NCI-H69 (cell line): ENCODE results near the gene ELAVL4.

ENCODE experiments used
- DNase-seq: peaks from one replicate; lab custom pipeline; 2025; lab: John Stamatoyannopoulos, UW

Gene ELAVL4

DNA sequence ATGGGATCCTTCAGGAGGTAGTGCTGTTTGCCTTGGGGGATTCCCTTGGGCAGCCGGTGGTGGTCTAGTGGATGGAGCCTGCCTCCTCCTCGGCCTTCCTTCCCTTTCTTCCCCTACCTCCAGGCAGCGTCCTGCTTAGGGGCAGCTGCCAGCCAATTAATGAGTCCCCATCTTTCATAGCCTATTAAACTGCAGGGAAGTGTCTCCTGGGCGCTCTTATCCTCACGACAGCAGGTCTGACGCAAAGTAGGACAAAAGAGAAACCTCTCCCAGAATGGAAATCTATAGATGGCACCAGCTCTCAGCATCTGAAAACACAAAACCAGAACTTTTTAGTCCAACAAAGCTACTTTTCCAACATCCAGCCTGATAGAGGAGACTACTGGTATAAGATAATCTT lies 69.3 kb downstream of the ELAVL4 start:
- no peak for DNase-seq

DNA sequence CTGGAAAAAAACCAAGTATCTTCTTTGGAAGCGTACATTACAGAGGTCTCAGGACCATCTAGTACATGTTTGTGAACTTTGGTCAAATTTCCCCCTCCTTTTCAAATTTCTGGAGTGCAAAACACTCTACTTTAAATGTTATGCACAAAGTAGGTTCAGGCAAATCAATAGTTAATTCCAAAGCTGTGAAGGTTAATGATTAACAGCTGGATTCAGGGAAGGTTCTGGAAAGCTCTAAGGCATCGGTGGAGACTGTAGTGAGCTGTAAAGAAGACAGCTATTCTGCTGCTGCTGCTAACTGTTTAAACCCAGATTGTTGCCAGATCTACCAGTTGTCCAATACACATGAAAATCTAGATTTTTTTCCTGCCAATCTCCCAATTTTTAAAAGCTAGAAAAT lies 70.9 kb downstream of the ELAVL4 start:
- DNase-seq, result no peak

DNA sequence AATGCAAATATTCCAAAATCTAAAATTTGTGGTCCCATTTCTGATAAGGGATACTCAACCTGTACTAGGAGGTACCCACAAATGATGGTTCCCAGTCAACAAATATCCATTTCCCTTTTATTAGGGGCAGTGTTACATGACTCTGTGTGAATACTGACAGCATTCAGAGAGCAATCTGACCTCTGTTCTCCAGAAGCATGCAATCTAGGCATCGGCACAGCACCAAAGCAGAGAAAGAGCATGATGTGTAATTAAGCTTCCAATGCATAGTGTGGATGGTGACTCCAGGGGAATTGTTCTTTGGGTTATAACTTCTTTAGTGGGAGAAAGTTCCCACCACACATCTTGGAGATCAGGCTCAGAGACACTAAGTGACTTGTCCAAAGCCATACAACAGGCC lies 71.6 kb downstream of the ELAVL4 start:
- no peak for DNase-seq

DNA sequence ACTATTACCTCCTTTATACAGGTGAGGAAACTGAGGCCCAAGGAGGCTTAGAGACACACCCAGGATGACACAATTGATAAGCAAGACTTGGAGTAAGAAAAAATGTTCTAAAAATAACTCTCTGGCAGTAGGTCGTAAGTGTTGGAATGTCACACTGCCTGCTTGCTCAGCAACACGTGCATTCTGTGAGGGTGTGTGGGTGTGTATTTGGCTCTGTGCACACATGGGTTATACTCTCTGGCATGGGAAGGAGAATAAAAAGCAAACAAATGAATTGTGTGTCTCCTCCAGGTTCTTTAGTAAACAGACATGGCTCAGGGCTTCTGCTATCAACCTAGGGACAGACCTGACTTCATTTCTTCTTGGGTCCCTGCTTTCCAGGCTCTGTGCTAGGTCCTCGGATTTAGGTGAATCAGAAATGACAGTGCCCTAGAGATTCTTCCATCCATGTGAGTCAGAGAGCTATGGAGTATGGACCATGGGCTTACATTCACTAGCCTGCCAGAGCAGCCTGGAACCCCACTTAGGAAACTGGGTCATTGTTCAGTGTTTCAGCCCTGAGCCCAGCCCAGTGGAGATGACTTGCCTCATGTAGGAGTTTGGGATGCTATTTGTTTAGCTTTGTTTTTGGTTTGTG lies 72.4 kb downstream of the ELAVL4 start:
- DNase-seq, result no peak

DNA sequence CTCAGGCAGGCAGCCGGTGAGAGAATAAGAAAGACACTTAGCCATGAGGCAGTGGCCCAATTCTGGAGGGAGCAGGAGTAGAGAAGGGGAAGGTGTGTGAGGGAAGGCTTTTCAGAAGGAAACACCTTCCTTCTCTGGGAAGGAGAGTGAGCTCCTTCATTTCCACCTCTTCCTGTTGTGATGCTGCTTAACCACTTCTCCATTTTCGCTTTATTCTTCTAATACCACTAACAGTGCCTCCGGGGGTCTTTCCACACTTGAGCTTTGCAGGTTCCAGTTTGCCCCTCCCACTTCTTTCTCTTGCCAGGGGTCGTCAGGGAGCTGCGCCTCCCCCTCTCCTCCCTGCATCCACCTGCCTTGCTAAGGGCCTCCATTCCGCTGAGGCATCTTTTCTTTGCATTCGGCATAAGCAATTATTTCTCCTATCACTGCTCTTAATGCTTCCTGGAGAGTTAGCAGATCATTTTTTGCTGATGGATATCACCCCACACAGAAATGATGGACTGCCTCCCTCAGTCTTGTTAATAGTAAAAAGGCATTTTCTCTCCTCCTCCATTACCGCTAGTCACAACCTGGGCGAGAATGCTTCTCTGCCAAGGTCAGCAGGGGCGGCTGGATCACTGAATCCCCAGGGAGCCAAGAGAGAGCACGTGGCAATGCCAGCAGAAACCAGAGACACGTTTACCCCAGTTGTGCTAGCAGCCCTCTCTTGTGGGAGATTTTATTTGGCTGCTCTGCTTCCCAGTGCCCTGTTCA lies 74.8 kb downstream of the ELAVL4 start:
- peak; percentile 49 for DNase-seq

DNA sequence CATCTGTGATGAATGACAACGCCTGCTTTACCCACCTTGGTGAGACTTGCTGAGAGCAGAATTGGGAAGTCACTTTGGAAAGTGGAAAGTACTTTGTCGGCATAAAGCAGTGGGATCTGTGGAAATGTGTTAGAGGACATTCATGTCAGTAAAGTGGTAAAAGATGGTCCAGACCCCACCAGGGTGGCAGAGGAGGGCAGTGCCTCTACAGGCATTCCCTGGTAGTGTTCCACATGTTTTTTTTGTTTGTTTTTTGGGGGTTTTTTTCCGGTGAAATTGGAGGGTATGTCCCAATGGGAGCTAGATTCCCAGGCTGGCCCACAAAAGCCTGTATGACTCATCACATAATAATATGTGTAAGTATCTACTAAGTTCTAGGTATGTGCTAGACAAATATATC lies 80.6 kb downstream of the ELAVL4 start:
- DNase-seq, result no peak

DNA sequence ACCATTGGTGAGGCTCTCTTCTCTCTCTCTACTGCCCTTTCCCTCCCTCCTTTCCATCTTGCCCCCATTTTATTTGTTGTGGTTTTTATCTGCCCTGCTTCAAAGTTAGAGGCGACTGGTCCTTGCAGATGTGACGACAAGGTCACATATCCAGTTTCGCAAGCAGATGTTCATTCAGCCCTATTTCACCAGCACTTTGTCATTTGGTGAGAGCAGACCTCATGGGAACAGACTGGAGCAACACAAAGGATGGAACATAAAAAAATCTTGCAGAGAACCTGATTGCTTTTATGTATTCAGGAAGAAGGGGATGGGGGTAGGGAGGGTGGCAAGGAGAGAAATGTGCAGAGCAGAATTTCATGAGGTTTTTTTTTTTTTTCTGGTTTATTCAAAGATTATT lies 84.3 kb downstream of the ELAVL4 start:
- peak; percentile 88 for DNase-seq

DNA sequence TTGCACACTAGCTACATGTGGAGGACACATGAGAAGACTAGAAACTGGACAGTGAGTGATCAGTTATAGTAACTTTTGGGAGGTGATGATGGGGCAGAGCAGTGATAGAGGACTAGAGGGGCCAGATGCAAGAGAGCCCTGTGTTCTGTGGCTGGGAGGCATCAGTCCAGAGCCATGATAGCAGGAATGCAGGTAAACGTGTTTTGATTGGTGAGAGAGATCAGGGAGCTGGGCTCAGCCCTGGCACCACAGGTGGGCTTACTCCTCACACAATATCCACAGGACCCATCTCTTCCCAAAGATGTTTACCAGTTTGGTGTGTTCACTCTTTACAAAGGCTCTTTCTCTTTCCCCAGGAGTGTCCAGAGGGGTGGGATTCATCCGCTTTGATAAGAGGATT lies 86.5 kb downstream of the ELAVL4 start:
- no peak for DNase-seq

DNA sequence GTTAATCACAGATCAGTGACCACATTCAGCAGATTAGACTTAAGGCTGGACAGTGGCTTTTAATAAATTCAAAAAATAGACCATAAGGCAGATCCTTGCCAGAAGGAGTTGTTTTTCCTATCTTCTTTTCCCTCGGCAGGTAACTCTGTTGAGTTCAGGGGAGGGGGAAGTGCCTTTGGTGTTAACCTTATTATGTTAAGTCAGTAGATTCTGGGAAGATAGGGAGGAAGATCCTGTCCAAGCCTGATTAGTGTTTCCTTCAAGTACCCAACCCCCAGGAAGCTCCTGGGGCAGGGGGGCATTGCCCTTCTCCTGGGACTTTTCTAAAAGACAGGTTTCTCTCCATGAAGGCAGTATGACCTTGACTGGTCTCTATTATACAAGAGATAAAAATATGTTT lies 87.4 kb downstream of the ELAVL4 start:
- peak; percentile 21 for DNase-seq

DNA sequence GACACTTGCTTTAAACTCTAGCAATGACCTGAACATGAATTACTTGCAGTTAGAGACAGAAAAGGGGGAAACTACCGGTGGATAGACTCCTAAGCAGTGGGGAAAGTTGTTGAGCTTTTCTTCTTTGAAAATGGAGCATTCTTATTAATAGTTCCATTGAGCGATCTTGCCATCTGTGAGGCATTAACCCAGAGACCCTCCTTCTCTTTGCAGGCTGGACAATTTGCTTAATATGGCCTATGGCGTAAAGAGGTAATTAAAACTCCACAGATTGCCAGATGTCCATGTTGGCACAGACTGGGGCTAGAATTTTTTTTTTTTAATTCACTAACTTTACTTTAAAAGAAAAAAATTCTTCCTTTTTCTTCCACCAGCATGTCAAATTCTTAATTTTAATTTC lies 88.5 kb downstream of the ELAVL4 start:
- DNase-seq, result peak; percentile 92

DNA sequence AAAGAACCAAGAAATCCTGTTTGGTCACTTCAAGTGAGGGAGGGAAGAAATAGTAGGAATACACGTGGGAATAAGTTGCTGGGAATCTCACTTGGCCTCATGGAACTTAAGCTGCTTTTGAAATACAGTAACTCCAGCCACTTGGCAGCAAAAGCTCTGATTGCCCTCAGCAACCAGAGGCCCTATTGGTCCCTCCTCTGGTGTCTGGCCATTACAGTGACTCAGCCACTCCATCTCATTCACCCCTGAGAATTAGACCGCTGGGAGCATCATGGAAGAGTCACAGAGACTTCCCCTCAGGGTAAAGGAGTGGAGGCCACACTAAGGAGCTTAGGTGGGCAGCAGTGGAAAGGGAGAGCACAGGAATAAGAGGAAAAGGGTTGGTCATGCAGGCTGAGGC lies 99.6 kb downstream of the ELAVL4 start:
- peak; percentile 25 for DNase-seq

DNA sequence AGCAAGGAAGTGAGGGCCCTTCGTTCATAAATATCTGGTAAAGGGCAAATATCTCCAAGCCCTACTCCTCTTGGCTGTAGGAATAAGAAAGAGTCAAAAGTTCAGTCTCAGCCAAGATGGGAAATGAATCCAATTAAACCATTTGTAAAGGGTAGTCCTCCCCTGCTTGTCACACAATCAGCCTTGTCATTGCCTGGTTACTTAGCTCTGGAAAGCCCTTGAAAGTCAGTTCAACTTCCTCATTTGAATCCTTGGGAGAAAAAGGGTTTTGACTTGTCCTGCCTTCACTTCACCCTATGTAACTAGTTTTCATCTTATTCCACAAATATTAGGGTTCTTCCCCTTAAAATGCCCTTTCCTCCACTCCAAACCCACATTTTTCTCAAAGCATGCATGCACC lies 100.0 kb downstream of the ELAVL4 start:
- DNase-seq, result no peak

DNA sequence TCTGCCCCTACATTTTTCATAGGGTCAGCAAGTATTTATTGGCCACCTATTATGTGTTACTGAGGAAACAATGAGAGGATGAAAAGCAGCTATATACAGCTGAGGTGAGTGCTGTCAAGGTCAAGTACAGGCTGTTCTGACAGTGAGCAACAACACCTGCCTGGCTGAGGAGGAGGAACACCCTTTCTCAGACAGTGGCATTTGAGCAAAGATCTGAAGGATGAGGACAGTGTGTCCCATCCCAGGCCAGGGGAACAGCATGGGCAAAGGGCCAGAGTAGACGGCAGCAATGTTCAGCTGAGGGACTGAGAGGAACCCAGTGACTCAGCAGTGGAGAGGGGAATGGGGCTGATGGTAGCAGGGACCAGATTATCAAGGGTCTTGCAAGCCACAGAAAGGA lies 101.0 kb downstream of the ELAVL4 start:
- DNase-seq, result no peak

DNA sequence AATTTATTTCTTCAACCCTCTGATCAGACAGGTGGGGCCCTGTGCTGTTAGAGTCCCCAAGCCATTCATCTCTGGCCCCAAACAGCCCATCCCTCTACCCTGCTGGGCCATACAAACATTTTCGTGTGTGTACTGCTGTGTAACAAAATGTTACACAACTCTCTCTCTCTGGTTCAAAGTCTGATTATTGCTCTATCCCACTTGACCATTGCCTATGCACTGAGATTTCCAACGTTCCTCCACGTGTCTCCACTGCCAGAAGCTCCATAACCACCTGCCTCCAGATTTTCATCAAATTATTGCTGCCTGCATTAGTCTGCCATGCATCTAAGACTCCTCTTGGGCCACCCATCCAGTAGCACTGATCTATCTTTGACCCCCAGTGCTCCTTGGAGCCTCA lies 104.8 kb downstream of the ELAVL4 start:
- no peak for DNase-seq

DNA sequence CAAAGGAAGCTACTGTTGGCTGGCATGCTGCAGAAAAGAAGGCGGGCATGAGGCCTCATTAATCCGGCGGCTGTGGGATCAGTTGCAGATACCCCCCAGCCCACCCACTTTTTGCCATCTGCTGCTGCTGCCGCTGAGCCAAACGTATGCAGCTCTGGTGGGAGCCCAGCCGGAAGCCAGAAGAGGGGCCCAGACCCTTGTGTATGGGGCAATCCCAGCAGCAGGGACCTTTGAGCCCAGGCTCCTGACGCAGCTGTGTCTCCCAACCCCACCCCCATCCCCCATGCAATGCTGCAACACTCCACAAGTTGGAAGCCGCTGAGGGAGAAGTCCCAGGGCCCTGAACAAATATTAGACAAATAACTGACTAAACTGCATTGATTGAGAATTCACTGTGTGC lies 106.0 kb downstream of the ELAVL4 start:
- no peak for DNase-seq

DNA sequence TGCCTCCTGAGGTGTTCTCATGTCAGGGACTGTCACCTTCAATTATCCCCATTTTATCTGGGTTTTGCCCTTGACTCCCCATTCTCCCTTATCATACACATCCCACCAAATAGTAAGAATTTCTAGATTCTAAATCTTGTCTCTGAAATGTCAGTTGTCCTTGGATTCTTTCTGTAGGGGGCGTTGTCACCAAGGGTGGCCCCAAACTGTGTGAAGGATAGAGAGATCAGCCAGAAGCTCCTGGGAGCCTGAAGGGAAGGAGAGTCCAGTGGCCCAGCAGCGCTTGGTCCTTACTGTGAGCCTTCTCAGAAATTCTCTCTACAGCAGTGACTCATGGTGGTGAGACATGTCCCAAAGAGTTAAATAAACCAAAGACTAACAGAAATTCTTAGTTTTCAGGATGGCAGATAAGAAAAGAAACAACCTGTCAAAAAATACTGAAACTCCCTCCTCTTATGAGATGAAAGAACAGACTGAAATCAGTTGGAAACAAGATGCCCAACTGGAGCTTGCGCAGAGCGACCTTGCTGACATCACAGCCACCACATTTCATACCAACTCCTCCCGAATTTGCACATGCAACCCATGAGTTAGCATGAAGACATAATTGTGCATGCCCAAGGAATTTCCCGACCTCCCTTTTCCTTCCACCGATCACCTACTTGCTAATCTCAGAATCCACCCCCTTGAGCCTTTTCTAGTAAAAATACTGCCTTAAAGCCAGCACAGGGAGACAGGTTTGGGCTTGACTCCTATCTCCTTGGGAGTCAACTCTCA lies 109.8 kb downstream of the ELAVL4 start:
- DNase-seq, result no peak

DNA sequence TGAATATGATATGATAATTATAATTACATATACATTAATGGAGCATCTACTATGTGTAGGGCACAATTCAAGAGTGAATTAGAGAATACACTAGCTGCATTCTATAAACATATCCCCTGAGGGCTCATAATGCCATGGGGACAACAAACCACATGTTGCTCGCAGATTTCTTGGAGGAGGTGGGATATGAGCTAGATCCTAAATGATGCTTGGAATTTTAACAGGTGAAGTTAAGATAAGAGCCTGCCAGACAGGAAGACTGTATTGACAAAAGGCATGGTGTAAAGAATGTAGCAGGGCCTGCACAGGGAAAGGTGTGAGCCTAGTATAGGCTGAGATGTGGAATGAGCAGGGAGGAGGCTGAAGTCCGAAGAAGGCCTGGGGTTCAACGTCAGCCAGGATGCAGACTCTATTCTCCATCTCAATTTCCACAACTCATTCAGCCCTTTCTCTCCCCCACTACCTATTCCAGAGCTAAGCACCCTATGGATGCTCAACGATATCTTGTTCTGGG lies 120.2 kb downstream of the ELAVL4 start:
- DNase-seq, result no peak

DNA sequence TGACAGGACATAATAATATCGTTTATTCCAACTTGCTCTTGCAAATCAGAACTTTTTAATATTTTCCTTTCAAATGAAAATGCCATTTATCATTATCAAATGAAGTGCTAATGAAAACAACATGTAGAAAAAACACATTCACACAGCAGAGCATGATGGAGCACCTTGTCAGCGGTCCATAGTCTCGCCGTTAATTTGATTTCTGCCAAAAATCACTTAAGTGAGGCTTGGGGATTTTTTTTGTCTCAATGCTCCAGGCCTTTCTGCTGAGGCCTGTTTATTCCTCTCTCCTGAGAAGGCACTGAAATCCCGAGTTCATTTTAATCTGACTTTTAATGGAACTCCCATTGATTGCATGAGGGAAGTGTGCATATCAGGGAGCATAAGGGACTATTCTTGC lies 122.5 kb downstream of the ELAVL4 start:
- no peak for DNase-seq

DNA sequence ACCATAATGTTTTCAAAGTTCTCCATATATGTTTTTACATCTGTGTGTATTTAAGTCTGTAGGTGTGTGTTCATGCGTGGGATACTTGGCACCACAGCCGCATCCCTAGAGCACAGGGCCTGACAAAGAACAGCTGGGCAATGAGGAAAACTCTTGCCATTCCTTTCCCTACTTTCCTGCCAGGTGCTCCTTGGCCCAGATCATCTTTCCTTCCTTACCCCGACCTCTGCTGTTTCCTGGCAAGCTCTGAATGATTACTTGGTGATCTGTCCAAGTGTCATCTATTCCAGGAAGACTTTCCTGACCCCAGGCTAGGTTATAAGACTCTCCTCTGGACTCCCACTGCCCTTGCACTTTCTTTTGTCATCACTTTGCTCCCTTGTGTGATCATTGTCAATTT lies 123.6 kb downstream of the ELAVL4 start:
- DNase-seq, result peak; percentile 7

DNA sequence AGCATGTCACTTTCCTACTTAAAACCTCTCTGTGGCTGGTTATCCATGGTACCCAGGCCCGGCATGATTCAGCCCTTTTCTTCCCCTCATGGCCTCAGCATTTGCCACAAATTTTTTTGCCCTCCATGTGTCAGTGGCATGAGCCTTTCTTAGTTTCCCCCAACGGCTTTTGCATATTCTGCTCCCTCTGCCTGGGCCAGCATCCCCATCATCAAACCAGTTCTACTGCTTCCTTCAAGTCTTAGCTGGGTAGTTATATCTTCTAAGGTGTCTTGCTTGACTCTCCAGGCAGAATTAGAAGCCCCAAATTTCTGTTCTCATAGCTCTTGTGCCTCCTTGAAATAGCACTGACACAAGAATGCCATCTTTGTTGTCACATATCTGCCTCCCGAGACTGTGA lies 127.9 kb downstream of the ELAVL4 start:
- DNase-seq, result no peak

DNA sequence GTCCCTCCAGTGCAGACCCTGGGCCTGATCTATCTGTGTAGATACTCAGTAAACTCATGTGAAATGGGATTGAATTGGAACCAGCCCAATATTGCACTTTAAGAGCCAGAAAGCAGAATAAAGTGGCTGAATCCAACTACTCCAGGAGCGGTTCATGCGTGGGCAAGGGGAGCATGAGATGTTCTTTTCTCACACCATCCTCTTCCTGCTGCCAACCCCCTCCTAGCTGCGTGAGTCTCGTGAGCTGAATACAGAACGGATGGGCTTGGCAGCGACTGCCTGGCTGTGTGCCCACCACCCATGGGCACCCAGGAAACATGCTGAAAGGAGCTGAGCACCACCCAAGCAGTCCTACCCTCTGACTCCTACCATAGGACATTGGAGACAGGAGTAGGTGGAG lies 128.3 kb downstream of the ELAVL4 start:
- peak; percentile 71 for DNase-seq

DNA sequence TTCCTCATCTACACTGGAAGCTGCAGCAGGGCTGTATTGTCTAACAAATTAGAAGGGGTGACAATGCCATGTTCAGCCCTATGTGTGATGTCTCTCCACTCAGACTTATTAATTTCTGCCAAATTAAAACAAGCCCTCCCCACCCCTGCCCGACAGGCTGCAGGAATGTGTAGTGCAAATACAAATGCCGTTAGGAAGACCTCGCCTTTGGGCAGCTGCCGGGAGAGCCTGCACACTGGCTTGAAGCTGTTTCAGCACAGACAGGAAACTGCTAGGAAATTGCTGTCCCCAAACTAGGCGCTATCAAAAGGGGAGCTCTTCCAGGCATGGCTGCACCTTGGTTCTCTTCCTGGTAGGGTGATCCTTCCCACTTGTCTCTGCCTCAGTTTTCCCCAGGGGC lies 135.2 kb downstream of the ELAVL4 start:
- peak; percentile 25 for DNase-seq

DNA sequence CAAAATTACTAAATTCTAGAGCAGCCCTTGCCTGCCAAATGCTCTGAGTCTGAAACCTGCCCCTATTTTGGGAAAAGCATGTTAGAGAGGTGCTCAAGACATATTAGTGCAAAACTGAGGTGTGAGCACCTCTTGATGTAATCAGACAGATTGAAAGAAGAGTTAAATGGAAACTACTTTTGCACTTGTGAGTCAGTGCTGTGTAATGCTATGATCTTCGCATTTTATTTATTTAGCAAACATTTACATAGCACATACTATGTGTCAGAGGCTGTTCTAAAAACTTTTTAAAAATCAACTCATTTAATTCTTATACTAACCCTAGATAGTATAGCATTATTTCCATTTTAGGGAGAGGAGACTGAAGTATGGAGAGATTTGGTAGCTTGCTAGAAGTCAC lies 138.1 kb downstream of the ELAVL4 start:
- no peak for DNase-seq
